COLO829 (cell line): ENCODE results near the gene KIF16B.

ENCODE experiments used
- DNase-seq: peaks from one replicate; pipeline ENCODE4 v3.0.0; 2012; ENCODE audit warnings: low spot score

The KIF16B gene

DNA sequence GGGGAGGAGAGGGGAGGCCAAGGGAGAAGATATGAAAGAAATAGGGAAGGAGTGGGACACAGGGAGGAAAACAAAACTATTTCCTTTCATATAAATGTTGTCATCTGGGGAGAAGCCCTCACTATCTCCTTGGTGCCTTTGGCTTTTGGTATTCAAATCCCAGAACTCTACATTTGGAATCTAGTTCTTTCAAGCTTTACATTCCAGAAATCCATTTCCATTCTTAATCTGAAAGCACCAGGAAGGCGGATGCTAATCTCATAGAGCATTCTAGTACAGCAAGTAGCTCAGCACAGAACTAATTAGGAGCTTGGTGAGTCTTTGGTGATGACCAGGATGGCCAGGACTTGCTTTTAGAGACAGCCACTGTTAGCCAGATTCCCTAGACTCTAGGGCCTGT is 177.9 kb downstream of the KIF16B start:
- no peak for DNase-seq

DNA sequence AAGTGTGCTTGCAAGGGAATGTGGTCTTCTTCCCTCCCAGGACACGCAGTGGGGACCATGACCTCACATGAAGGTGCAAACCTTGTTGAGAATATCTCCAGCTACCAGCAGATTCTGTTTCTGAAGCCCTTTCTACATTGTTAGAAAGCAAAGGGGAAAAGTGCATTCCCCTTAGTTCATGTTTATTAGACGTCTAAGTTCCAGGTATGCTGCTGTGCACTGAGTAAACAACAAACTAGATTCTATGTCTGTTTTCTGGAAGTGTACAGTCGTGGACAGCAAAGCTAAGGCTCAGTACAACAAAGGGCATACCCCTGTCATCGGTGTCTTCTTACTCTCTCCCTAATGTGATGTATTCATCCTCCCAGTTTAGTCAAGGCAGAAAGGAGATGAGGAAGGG is 178.5 kb downstream of the KIF16B start:
- DNase-seq, result no peak

GRCh38 chr20:16393836-16394235 is 179.4 kb downstream of the KIF16B start:
- DNase-seq, result no peak

DNA sequence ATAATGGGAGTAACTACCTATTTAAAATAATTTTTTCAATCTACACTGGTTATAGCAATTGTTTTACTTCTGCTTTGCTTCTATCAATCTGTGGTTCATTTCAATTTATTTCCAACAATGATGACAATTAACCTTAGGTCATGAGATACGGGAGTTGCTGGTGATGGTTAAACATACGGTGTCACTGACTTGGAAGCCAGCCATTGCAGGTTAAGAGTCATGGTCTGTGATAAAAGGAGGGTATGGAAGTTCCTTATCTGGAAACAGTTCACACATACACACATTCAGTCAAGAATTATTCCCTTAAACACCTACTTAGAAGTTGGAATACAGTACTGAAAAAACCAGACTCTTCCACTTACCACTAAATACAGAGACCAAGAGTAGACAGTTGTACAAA is 180.0 kb downstream of the KIF16B start:
- DNase-seq, result no peak

GRCh38 chr20:16392346-16392745 is 180.9 kb downstream of the KIF16B start:
- no peak for DNase-seq

DNA sequence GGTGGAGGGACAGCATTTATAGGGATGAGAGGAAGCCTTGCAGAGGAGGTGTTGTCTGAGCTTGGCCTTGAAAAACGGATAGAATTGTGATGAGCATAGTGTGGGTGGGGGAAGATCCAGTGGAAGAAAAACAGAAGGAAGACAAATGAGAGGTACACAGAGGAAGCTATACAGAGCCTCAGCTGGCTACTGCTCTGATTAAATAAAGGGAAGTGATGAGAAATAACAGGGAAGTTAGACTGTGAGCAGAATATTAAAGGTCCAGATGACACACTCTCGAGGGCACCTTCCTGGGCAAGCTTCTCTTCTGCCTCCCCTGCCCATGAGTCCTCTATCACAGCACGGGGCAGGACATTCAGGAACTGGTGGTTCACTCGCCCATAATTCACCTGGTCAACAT is 182.3 kb downstream of the KIF16B start:
- DNase-seq, result no peak

GRCh38 chr20:16388731-16389130 is 184.5 kb downstream of the KIF16B start:
- DNase-seq, result no peak

DNA sequence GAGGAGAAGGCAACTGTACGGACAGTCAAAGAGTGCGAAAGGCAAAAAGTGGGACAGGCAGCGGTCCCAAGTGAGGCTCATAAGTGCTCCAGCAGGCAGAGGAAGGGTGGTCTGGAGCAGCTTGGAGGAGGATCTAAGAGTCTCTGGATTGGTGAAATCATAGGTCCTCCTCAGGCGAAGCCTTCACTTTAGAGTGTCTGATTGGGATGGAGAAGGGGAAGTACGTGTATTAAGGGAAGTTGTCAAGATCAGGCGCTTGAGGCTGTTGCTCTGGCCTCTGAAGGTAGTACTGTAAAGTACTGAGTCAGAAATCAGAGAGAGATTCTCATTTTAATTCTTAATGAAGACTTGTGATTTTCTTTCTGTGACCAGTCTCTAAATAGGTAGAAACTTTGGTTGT is 185.6 kb downstream of the KIF16B start:
- DNase-seq, result no peak

- DNase-seq, result no peak
Measured at GRCh38 chr20:16385891-16386290, 187.4 kb downstream of the KIF16B start.

- DNase-seq, result no peak
Measured at GRCh38 chr20:16385462-16385861, 187.8 kb downstream of the KIF16B start.

DNA sequence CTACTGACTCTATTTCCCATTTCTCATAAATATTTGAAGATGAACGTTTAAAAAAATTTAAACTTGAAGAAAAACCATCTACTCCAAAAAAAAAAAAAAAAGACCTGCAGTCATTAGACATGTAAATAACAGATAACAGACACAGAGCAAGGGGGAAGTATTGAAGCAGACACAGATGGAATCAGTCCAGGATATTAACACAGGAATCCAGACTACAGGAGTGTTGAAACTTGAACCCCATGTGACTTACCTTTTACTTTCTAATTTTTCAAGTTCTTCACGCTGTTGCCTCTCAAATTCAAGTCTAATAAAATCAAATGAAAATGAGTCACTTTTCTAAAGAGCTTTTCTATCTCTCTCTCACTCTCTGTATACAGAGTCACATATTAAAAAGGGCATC is 191.8 kb downstream of the KIF16B start:
- DNase-seq, result no peak

GRCh38 chr20:16378712-16379370 is 194.4 kb downstream of the KIF16B start:
- DNase-seq, result no peak

- no peak for DNase-seq
Measured at GRCh38 chr20:16378122-16378521, 195.1 kb downstream of the KIF16B start.

- no peak for DNase-seq
Measured at GRCh38 chr20:16369441-16369840, 203.8 kb downstream of the KIF16B start.

GRCh38 chr20:16368645-16369292 is 204.5 kb downstream of the KIF16B start:
- no peak for DNase-seq

DNA sequence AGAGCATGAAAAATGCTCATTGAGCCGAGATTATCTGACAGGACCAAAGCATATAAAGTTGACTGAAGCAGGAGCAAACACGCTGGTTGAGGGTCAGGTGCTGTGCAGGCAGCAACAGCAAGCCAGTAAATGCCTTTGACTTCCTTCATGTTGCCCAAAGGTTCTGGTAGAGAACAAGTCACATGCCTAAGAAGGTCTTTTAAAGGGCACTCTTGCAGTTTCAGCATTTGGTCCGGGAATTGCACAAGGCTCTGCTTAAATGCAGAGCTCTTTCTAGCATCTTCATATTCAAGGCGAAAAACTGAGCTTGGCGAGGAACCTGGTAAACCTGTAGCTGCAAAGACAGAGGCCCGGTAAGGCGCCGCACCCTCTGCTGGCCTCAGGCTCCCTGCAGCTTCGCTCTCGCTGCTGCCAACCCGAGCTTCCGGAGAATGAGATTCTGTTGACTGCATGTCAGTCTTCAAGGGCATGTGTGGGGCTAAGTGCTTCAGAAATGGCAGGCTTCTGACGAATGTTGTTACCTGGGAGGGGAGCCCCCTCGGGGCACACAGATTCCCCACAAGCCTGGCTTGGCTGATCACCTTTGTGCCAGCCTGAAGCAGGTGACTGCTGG is 205.2 kb downstream of the KIF16B start:
- DNase-seq, result no peak

GRCh38 chr20:16366529-16366928 is 206.7 kb downstream of the KIF16B start:
- DNase-seq, result no peak

DNA sequence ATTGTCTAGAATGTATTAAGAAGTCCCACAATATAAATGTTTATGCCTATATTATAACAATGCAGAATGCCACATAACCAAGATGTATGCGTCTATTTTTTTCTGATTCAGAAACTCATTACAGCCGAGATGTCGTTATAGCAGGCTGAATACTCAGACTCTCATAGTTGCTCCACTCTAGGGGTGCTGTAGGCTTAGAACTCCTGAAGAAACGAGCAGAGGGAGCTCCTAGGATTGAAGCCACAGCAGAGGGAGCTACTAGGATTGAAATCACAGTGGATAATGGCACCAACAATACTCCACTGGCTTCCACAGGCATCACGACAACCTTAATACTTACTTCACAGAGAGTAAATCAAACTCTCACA is 208.9 kb downstream of the KIF16B start:
- DNase-seq, result no peak

- no peak for DNase-seq
Measured at GRCh38 chr20:16363506-16364319, 209.5 kb downstream of the KIF16B start.

GRCh38 chr20:16362642-16363041 is 210.6 kb downstream of the KIF16B start:
- no peak for DNase-seq

DNA sequence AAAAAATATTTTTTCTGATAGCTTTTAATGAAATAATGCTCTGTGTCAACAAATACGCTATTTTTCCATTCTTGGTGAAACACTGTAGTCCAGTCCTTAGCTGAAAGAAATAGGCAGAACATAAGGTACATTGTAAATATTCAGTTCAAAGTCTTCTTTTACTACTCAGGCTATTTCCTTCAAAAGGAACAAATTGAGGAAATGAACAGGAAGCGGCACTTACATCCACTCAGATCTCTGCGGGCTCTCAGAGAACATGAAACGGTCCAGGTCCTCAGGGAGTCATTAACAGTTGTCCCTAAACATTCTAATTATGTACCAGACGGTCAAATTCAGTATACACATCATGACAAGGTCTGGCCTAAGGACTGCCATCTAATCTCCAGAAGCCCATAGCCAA is 212.6 kb downstream of the KIF16B start:
- DNase-seq, result no peak

GRCh38 chr20:16353417-16353781 is 219.8 kb downstream of the KIF16B start:
- DNase-seq, result no peak
